Limb (tissue), 2 donors: ENCODE measurements around the gene GGTLC2.
"Not testable (repeated sequence)": the region's sequence is repeated elsewhere in the genome, so short reads cannot be mapped to it uniquely, and the experiment has no call there.

Source experiments
- DNase-seq, 2 donors: peaks; one replicate each; pipeline ENCODE4 v3.0.0-alpha.2; 2016; ENCODE audit errors: extremely low spot score in 2 of 2

The GGTLC2 gene

DNA sequence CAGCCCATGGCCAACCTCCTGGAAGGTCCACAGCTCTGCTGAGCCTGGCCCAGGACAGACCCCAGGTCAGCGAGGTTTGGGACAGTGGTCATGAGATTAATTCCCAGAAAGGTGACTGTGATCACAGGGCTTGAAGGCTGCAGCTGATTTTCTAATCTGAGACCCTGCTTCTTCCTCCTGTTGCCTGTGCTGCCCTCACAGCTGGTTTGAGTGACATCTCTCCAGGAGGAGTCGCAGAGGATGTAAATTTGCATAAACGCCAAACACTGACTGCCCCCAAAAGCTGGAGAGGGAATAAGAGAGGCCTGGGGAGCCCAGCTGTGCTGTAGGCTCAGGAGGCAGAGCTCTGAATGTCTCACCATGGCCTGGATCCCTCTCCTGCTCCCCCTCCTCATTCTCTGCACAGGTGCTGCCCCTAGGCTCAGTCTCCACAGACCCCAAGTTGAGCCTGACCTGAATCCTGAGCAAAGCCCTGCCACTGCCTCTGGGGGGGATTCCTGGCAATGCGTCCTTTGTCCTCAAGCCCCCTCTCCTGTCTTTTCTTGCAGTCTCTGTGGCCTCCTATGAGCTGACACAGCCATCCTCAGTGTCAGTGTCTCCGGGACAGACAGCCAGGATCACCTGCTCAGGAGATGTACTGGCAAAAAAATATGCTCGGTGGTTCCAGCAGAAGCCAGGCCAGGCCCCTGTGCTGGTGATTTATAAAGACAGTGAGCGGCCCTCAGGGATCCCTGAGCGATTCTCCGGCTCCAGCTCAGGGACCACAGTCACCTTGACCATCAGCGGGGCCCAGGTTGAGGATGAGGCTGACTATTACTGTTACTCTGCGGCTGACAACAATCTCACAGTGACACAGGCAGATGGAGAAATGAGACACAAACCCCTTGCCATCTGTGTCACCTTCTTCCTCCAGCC is 23.8 kb downstream of the GGTLC2 start:
- DNase-seq = no peak

DNA sequence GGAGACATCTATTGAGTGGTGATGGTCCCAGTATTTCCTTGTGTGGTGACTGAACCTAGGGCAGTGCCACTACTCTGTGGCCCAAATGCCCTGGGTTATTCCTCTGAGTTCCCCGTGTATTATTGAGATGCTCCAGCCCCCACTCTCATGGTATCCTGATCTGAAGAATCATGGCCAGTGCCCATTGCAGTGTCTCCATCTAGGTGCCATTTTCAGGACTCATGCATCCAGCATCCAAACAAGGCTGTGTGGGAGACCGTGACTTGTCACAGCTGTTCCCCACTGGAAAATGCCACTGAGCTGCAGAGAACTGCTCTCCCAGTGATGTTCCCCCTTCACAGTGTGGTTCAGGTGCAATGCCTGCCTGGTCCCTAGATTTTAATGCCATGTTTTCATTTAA is 24.7 kb downstream of the GGTLC2 start:
- no peak for DNase-seq

DNA sequence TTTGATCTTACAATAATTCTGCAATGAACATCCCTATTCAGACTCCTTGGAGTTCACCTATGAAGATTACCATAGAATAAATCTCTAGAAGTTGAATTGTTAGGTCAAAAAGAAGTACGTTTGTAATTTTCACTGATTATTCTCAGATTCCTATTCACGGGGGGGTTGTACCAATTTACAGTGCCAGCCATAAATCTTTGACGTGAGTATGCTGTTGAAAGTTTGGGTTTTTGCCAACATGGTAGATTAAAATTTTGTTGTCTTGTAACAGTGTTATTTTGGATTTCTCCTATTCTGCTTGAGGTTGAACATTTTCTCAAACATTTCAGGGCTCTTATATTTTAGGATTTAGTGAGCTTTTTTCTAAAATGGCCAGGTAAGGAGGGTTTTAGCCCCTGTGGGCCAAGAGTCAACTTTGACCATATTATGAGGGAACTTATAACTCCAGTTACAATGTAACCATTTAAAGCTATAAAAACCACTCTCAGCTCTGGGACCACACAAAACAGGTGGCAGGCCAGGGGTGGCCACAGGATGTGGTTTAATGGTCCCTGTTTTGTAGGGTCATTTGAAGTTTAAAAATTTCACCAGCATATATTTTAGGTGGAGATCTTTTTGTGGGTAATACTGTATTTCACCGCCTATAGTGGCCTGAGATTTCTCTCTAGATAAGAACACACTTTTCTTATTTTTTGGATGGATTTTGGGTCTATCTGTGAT is 25.8 kb downstream of the GGTLC2 start:
- no peak for DNase-seq

DNA sequence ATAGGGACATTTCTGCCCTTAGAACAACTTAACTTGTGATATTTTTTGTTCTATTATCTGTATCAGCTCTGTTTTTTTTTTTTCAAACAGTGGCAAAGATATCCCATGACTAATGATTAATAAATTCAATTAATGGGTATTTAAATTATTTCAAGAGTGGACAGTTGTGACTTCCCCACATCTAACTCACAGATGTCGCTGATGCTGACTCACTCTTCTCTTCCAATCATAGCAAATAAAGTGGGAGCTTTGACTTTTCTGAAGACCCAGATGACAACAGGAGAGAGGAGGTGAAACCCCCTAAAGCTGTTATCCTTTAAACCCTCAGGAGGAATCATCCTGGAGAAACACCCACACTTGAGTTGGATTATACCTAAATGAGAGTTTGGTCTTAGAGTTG is 27.1 kb downstream of the GGTLC2 start:
- no peak for DNase-seq

DNA sequence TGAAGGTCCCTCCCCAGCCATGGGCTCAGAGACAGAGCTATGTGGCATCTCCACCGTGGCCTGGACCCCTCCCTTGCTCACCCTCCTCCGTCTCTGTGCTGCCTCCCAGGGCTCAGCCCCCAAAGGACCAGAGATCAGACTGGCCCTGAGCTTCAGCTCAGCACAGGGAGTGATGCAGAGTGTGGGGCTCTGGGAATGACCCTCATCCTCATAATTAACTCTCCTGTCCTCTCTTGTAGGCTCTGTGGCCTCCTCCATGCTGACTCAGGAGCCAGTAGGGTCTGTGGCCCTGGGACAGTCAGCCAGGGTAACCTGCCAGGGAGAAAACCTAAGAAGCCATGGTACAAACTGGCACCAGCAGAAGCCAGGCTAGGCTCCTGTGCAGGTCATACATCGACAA is 28.7 kb downstream of the GGTLC2 start:
- DNase-seq = no peak

DNA sequence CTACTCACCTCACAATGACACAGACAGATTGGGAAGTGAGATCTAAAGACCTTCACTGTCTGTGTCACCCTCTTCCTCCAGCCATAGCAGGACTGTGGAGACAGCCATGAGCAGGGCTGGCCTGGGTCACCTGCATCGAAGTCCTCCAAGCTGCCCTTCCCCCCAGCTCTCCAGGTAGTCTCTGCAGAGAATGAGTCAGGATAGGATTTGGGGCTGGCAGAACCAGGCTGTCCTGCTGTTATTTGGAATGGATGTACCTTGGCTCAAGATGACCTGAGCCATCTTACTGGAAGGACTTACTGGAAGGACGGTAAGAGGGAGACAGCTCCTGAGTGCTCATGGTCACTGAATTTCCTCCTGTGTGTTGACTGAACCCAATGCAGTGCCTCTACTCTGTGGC is 29.2 kb downstream of the GGTLC2 start:
- no peak for DNase-seq

DNA sequence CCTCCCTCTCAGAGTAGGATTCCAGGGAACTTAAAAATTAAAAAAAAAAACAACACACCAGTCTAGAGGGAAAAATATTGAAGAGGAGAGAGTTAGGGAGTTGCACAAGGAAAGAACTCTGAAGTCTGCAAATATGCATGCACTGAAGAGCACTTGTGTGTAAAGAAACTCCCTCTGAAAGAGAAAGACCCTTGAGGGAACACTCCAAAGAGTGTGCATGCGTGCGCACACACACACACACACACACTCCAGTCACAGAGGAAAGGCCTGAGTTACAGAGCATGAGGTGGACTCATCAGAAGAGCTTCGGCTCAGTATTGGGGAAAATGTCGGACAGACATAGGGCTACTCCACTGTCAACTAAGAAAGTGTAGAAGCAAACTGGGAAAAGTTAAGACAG is 30.1 kb downstream of the GGTLC2 start:
- DNase-seq = no peak

DNA sequence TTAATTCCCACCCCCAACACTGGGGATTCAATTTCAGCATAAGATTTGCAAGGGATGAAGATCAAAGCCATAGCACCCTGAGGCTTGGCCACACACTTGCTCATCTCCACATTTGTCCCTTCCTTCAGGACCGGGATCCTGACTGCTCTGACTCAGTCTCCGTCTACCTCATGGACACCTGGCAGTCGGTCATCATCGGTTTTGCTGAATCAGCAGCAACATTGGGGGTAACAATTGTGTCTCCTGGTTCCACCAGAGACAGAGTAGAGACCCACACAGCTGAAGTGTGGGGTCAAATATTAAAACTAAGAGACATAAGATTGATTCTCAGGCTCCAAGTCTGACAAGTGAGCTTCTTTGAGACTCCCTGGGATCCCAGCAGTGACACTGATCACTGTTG is 34.6 kb downstream of the GGTLC2 start:
- DNase-seq = no peak

DNA sequence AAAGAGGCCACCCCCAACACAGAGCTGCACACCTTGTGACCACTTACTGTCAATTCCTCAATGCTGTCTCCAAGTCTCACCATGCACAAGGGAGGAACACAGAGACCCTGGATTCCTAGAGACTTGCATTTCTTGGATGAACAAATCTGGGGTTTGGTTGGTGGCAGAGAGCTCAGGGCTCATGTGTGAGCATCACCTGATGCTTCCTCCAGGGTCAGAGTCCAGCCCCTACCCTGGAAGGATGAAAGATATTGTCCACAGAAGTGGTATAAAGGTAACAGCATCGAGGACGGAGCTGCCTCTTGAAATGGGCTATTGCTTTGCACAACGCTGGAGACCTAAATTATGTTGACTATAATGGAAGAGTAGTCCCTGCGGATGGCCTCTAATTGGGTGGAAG is 36.0 kb downstream of the GGTLC2 start:
- no peak for DNase-seq

DNA sequence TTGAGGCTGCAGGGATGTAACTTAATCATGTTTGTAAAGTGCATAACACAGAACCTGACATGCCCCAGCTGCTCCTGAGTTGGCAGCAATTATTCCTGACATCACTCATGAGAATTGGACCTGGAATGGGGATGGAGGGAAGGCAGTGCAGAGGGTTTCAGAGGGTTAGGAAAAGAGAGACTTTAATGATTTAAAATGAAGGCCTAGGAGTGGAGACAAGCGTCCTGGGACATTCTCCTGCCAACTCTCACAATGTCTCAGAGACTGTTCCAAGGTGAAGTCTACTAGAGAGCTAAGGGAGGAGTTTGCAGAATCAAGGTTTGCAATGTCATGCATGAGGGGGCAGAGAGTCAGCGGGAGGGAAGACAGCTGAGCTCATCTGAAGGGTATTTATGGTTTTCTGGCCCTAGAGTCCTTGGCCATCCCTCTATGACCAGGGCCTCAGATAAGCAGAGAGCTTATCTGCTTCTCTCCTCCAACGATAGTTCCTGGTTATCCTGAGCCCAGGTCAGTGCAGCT is 36.9 kb downstream of the GGTLC2 start:
- DNase-seq = peak in 1 of 2 donors; percentile 21

DNA sequence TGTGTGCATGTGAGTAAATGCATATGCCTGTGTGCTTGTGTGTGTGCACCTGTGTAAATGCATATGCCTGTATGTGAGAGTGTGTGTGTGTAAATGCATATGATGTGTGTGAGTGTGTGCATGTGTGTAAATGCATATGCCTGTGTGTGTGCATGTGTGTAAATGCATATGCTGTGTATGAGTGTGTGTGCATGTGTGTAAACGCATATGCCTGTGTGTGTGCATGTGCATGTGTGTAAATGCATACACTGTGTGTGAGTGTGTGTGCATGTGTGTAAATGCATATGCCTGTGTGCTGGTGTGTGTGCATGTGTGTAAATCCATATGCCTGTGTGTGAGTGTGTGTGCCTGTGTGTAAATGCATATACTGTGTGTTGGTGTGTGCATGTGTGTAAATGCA is 37.8 kb downstream of the GGTLC2 start:
- no peak for DNase-seq

DNA sequence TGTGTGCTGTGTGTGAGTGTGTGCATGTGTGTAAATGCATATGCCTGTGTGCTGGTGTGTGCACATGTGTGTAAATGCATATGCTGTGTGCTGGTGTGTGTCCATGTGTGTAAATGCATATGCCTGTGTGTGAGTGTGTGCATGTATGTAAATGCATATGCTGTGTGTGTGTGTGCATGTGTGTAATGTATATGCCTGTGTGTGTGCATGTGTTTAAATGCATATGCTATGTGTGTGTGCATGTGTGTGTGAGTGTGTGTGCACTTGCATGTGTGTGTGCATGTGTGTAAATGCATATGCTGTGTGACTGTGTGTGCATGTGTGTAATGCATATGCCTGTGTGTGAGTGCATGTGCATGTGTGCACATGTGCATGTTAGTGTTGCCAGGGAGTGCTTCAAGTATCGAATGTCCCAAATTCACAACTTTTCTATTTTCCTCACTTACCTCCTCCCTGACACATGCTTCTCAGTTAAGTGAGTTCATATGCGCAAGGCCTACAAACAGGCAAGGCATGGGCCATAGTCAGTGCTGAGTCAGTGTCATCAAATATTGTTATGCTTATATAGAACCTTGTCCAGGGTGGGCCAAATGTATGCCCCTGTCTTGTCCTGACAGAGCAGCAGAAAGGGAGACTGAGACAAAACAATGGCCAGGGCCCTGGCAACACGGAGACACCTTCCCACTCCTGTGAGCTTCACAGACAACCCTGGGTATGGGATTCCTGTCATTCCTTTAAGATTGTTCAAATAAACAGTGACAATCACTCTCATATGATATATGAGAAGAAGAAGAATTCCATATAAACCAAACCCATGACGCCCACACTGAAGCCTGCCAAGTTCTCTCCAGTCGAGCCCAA is 38.6 kb downstream of the GGTLC2 start:
- no peak for DNase-seq

DNA sequence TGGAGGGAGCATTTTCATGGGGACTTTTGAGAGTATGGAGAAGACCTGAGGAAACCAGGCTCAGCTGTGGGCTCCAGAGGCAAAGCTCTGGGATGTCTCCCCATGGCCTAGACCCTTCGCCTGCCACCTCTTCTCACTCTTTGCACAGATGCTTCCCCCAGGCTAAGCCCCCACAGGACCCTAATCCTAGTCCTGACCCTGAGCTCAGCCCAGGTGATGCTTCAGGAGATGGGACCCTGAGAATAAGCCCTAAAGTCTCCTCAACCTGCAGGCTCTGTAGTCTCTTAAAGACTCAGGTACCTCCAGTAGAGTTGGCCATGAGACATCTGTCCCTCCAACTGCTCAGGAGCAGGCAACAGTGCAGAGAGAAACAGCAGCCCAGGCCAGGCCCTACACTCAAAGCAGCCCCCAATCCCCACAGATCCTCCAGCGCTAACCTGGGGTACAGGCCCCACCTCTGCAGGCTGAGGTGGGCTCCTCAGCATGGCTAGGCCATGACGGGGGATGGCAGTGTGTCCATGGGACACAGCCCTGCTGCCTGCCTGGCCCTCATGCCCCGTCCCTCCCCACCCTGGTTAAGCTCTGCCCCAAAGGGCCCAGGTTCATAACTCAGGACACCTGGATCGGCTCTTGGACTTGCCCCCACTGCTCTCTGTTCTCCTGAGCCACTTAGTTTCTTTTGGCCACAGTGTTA is 39.4 kb downstream of the GGTLC2 start:
- no peak for DNase-seq

DNA sequence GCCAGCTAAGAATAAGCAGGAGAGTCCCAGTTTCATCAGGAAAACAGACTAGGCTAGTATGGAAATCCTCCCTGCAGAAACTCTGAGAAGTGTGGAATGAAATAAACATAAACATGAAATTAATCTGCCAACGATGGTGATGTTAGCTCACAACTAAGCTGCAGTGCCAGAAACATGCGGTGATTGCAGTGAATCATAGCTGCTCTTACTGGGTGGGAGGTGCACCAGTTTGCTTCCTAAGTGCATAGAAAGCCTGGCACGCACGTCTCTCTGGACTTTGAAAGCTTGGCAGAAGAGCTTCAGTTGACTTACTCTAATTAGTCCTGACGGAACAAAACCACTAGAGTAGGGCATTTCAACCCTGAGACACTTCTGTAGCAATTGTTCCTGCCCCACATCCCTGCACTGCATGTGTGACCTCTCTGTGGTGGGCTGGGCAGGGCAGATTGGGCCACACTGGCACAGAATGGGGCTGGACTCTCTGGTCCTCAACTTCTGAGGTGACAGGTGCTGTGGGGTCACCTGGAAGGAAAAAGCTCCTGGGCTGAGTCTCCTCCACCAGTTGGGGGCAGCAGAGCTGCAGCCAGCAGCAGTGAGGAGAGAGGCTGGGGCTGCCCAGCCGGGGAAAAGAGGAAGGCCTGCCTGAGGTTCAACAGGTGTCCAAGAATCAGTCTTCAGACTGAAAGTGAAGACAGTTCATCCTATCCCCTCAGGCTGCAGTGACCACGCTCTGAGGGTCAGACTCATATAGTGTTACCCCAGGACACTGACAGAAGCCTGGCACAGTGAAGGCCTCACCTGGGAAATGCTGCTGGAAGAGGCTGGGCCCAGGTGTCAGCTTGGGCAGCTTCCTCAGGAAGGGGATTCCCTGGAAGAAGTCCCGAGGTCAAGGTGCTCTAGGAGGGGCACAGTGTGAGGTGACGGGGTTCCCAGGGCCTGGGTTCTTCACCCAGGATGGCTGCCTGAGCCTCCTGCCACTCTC is 40.5 kb downstream of the GGTLC2 start:
- no peak for DNase-seq

DNA sequence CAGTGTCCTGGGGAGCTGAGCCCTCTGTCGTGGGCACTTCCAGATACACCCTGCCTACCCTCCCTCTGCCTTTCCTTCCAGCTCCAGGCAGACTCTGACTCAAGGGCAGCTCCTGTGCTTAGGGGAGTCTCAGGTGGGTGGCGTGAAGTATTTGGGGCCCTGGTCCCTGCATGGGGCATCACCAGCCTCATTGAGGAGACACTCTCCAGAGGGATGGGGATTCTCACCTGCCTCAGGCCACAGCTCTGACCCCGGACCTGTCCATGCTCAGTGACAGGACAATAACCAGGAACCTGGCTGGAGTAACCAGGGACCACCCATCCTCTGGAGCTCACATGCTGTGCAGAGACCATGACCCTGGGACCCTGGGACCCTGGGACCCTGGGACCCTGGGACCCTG is 41.2 kb downstream of the GGTLC2 start:
- DNase-seq = no peak

DNA sequence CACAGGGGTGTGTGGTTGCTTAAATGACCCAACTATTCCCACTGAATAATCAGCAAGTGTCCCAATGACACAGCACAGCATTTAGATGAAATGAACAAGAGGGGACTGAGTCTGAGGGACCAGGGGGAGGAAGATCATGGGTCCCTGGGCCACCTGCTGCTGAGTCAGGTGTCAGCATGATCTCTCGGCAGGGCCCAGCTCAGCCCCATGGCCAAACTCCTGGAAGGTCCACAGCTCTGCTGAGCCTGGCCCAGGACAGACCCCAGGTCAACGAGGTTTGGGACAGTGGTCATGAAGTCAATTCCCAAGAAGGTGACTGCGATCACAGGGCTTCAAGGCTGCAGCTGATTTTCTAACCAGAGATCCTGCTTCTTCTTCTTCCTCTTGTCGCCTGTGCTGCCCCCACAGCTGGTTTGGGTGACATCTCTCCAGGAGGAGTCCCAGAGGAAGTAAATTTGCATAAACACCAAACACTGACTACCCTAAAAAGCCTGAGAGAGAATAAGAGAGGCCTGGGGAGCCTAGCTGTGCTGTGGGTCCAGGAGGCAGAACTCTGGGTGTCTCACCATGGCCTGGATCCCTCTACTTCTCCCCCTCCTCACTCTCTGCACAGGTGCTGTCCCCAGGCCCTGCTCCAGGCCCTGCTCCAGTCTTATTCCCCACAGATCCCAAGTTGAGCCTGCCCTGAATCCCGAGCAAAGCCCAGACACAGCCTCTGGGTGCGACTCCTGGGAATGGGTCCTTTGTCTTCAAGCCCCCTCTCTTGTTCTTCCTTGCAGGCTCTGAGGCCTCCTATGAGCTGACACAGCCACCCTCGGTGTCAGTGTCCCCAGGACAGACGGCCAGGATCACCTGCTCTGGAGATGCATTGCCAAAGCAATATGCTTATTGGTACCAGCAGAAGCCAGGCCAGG is 42.0 kb downstream of the GGTLC2 start:
- not testable (repeated sequence) for DNase-seq

DNA sequence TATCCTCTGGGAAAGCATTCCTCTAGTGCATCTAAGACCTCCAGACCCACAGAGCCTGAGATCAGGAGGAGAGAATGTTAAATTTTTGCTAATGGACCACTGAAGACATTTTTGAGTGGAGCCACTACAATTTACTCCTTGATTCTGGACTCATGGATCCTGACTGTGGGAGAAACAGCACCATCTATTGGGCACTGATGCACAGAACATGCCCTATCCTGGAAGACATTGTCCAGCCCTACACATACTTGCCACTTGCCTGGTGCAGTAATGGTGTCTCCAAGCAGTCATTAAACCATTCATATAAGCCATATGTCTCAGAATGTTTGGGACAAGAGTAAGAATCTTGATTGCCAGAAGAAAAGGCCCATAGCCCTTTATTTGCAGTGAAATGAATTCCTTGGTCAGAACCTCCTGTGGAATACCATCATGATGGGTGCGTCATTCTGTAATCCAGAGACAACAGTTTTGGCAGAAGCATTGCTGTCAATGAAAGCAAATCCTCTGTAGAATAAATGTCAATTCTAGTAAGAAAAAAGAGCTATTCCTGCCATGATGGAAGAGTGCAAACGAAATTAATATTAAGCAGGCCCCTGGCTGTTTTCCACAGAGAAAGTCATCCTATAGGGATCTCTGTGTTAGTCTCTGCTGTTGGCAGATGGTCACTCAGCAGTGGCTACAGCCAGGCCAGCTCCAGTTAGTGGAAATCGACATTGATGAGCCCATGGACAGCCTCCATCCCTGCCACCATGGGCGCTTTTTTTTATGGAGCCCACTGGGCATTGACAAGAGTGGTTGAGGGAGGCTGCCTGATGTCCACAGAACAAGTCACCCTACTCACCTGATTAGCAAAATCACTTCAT is 43.5 kb downstream of the GGTLC2 start:
- DNase-seq = peak; percentile 63
